Endothelial cell of umbilical vein (primary cell): Measurements from ENCODE around the gene KCNC1. TPM values are rescaled to one million over a fixed set of nuclear protein-coding genes. Genes with fewer than 3 reads are reported as not detected.

Experiments used
- BruUV-seq: library from RNA; stranded (reverse); fragments of 400-500 nt; replicated peaks from 2 replicates; lab custom pipeline; 2021; lab: Mats Ljungman, UMichigan
- CTCF ChIA-PET: fragments of 300-600, 350-600 bp; sonication (Branson Sonifier 250); formaldehyde crosslinking; loops from one replicate; lab custom pipeline; 2021; ENCODE audit warnings: antibody characterized with exemption, inconsistent platforms; lab: Charles Lee
- POLR2A ChIA-PET: fragments of 300-600, 350-600 bp; sonication (Branson Sonifier 250); formaldehyde crosslinking; loops from one replicate; lab custom pipeline; 2021; ENCODE audit warnings: antibody characterized with exemption, inconsistent platforms; lab: Charles Lee
- DNase-seq: peaks from one replicate; pipeline ENCODE4 v3.0.0-alpha.2; 2011; ENCODE audit warnings: low read depth, low spot score
- FAIRE-seq: peaks from 2 replicates; lab custom pipeline; 2011; peaks lifted over from hg19 to GRCh38; lab: Jason Lieb, UNC
- H2AFZ ChIP-seq: 2 replicates; pipeline ENCODE4 v1.6.0; 2012; ENCODE audit warnings: low read depth, low read length, control low read depth, inconsistent platforms
- H3K27ac ChIP-seq: 2 replicates; pipeline ENCODE4 v1.5.1; 2011; ENCODE audit warnings: low read depth, mild to moderate bottlenecking, control low read depth, low read length, moderate library complexity; ENCODE audit not compliant: insufficient read depth
- H3K27me3 ChIP-seq, 2 experiments: 2 replicates each; pipeline versions ENCODE4 v1.6.0 to v1.6.1; 2011; ENCODE audit warnings: low read length in 2 of 2, mixed read lengths in 1 of 2; ENCODE audit not compliant: control insufficient read depth in 2 of 2, insufficient read depth in 2 of 2
- H3K36me3 ChIP-seq, 2 experiments: 2 replicates in 1 of 2; 3 replicates in 1 of 2; pipeline ENCODE4 v1.5.1; 2011; ENCODE audit warnings: low read length in 2 of 2, mild to moderate bottlenecking in 1 of 2, moderate library complexity in 1 of 2; ENCODE audit not compliant: control insufficient read depth in 2 of 2, insufficient read depth in 2 of 2; ENCODE audit errors: extremely low read depth in 1 of 2
- H3K4me1 ChIP-seq: 3 replicates; pipeline ENCODE4 v1.5.1; 2011; ENCODE audit warnings: mild to moderate bottlenecking, low read length; ENCODE audit not compliant: control insufficient read depth, insufficient read depth; ENCODE audit errors: extremely low read depth
- H3K4me2 ChIP-seq: 2 replicates; pipeline ENCODE4 v1.6.1; 2011; ENCODE audit warnings: low read length, control low read depth, mixed read lengths; ENCODE audit not compliant: insufficient read depth
- H3K4me3 ChIP-seq, 3 experiments: fragments of 200-600 bp in 1 of 3; sonication (generic), shearing (Covaris generic) in 1 of 3; replicated peaks in 1 of 3; 2 replicates each; pipeline ENCODE4 v1.5.1; 2011 to 2016; ENCODE audit warnings: control low read depth in 3 of 3, low read length in 3 of 3, mild to moderate bottlenecking in 2 of 3, inconsistent platforms in 1 of 3, low read depth in 1 of 3, moderate library complexity in 1 of 3; ENCODE audit not compliant: insufficient read depth in 1 of 3
- H3K79me2 ChIP-seq: 2 replicates; pipeline ENCODE4 v1.6.0; 2012; ENCODE audit warnings: low read length, inconsistent platforms; ENCODE audit not compliant: control insufficient read depth, insufficient read depth
- H3K9ac ChIP-seq: replicated peaks from 2 replicates; pipeline ENCODE3; 2011; ENCODE audit warnings: low read length, control low read depth; ENCODE audit not compliant: insufficient read depth; ENCODE audit errors: extremely low read depth
- H3K9me1 ChIP-seq: replicated peaks from 3 replicates; pipeline ENCODE4 v1.6.0; 2011; ENCODE audit warnings: mild to moderate bottlenecking, low read length; ENCODE audit not compliant: control insufficient read depth, insufficient read depth; ENCODE audit errors: extremely low read depth
- H3K9me3 ChIP-seq: replicated peaks from 2 replicates; pipeline ENCODE4 v1.5.1; 2012; ENCODE audit warnings: low read length, inconsistent platforms; ENCODE audit not compliant: control insufficient read depth, insufficient read depth
- H4K20me1 ChIP-seq: replicated peaks from 2 replicates; pipeline ENCODE3; 2011; ENCODE audit warnings: mild to moderate bottlenecking, low read length; ENCODE audit not compliant: control insufficient read depth, insufficient read depth; ENCODE audit errors: extremely low read depth
- CTCF ChIP-seq, 2 donors: IDR thresholded peaks; 1 replicate in 1 of 2; 2 replicates in 1 of 2; pipeline ENCODE4 v1.5.1; 2011; ENCODE audit warnings: low read length in 2 of 2, mild to moderate bottlenecking in 2 of 2, moderate library complexity in 2 of 2, control low read depth in 1 of 2, inconsistent platforms in 1 of 2, low read depth in 1 of 2; ENCODE audit not compliant: insufficient read depth in 1 of 2; ENCODE audit errors: extremely low read depth in 1 of 2
- EZH2 ChIP-seq: IDR thresholded peaks from 2 replicates; pipeline ENCODE4 v1.6.1; 2012; ENCODE audit warnings: borderline replicate concordance, low read depth, mild to moderate bottlenecking, moderate library complexity, low read length, inconsistent platforms; ENCODE audit not compliant: severe bottlenecking
- FOS ChIP-seq: IDR thresholded peaks from 2 replicates; pipeline ENCODE4 v1.6.1; 2011; ENCODE audit warnings: mild to moderate bottlenecking, low read length, moderate library complexity, borderline replicate concordance; ENCODE audit not compliant: insufficient read depth
- GATA2 ChIP-seq: IDR thresholded peaks from 2 replicates; pipeline ENCODE4 v1.7.0; 2011; ENCODE audit warnings: low read depth, mild to moderate bottlenecking, moderate library complexity, mixed read lengths, low read length; ENCODE audit not compliant: insufficient read length, insufficient read depth
- JUN ChIP-seq: IDR thresholded peaks from 2 replicates; pipeline ENCODE4 v1.6.1; 2011; ENCODE audit warnings: borderline replicate concordance, low read depth; ENCODE audit not compliant: insufficient read length, insufficient read depth
- MAX ChIP-seq: IDR thresholded peaks from 2 replicates; pipeline ENCODE4 v1.6.1; 2011; ENCODE audit not compliant: insufficient read depth, insufficient read length
- MYC ChIP-seq: IDR thresholded peaks from one replicate; pipeline ENCODE4 v1.6.1; 2011; ENCODE audit warnings: mild to moderate bottlenecking, low read depth, low read length
- POLR2A ChIP-seq: IDR thresholded peaks from 2 replicates; pipeline ENCODE4 v1.6.1; 2012; ENCODE audit warnings: low read depth, mild to moderate bottlenecking, control low read depth, low read length
- POLR2AphosphoS5 ChIP-seq: IDR thresholded peaks from 2 replicates; pipeline ENCODE4 v1.6.1; 2012; ENCODE audit warnings: low read depth, mild to moderate bottlenecking, control low read depth, low read length, moderate library complexity; ENCODE audit not compliant: insufficient read depth
- dilution Hi-C: fragments of 300-500 bp; cut with MboI; formaldehyde crosslinking; loops from one replicate; pipeline ENCODE4 v1.15.0; 2019; ENCODE audit warnings: low sequenced_read_pairs; ENCODE audit not compliant: extremely low pct_ligation_motif_present
- intact Hi-C: fragments of 100-400 bp; cut with micrococcal nuclease; formaldehyde crosslinking; loops from one replicate; pipeline ENCODE4 v1.10.0; 2022
- polyA plus RNA-seq, 4 experiments: library from polyadenylated mRNA; depleted of rRNA in 3 of 4; stranded (reverse) in 3 of 4; unstranded in 1 of 4; fragments of >200 nt; gene quantifications; 2 replicates each; pipeline versions ENCODE4 v1.2.1 to v1.2.3, GENCODE V29; 2011 to 2012; ENCODE audit warnings: missing spikeins in 1 of 4
- total RNA-seq: library from RNA; stranded (reverse); gene quantifications from 2 replicates; pipeline ENCODE4 v1.2.3, GENCODE V29; 2021

Gene KCNC1
- total and polyA plus RNA-seq, 2 donors (not counting 3 experiments of a cell fraction or from before 2014, with no cell fraction given): not detected

GRCh38 chr11:17718015-17718414, 16.6 kb upstream of the KCNC1 start:
- Histone ChIP-seq H3K27me3 (peaks cover 63 to 64% of the 10 kb centered on the region in 2 experiments), H3K27ac (no peak overlapping the region), H3K9me3 (no peaks in the 10 kb centered on the region), H3K9ac (no peak overlapping the region), H3K36me3 (no peaks in the 10 kb centered on the region), H3K79me2 (no peaks in the 10 kb centered on the region), H4K20me1 (no peaks in the 10 kb centered on the region), H2AFZ (no peak overlapping the region), H3K4me1 (no peaks in the 10 kb centered on the region), H3K9me1 (no peaks in the 10 kb centered on the region), H3K4me2 (no peak overlapping the region), H3K4me3 (no peak overlapping the region)
- intact Hi-C loops: no loop called here
- dilution Hi-C loops: no loop called here
- DNase-seq (no peak), FAIRE-seq (no peak)
- ChIA-PET POLR2A (no interaction called here), CTCF (interaction anchor here (1.2 to 7.8 kb wide), 3 partner anchors 13 to 117 kb away, joined by 4 to 62 read pairs (median 8); no protein-coding TSS in a partner anchor)
- no peak for TF ChIP-seq EZH2
- TF ChIP-seq POLR2A: no peak
- TF ChIP-seq CTCF (IDR thresholded peaks at IDR 0.05; ENCODE audit: extremely low read depth in 1 of 2, insufficient read depth in 1 of 2, low read depth in 1 of 2, low read length in 2 of 2): no peak
- TF ChIP-seq GATA2: no peak
- no peak for TF ChIP-seq FOS
- no peak for TF ChIP-seq POLR2AphosphoS5
- TF ChIP-seq MAX: no peak
- TF ChIP-seq JUN: no peak
- TF ChIP-seq MYC: no peak
- no TSS peak for BruUV-seq
